ENCODE data around the gene ECHS1. TPM values are rescaled to one million over a fixed set of nuclear protein-coding genes. Genes with fewer than 3 reads are reported as not detected.
A peak's percentile ranks its signal among the peaks of the same experiment; 100 is the strongest.
"Not testable (repeated sequence)": the region's sequence is repeated elsewhere in the genome, so short reads cannot be mapped to it uniquely, and the experiment has no call there.

Gene ECHS1
- total and polyA plus RNA-seq, 4 experiments from 2014 or later: 29.7 to 117 (median 56.0) TPM

DNA sequence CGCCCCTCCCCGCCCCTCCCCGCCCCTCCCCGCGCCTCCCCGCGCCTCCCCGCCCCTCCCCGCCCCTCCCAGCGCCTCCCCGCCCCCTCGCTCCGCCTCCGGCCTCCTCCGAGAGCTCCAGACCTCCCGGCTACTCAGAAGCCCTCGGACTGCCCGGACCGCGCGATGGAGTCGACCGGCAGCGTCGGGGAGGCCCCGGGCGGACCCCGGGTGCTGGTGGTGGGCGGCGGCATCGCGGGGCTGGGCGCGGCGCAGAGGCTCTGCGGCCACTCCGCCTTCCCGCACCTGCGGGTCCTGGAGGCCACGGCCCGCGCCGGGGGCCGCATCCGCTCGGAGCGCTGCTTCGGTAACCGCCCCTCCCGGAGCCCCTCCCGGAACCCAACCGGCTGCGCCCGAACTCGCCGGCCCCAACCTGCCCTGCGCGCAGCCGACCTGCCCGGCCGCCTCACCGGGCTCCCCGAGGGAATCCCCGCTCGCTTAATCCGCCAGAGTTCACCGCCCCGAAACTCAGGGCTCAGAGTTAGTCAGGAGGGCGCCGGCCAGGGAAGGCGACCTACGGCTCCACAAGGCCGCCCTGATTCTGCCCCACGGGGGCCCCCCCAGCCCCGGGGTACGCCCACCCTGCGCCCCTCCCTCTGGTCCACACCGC lies 6.1 kb upstream of the ECHS1 start, which contains the start of gene PAOX:
Gene PAOX, plus strand, starts transcription at position 111 of the 649 bp plus-strand sequence. Its CDS starts 55 bp downstream, at position 166.
- H3K27me3 Mint-ChIP-seq: no peaks in the 10 kb centered on the region
- peaks cover 1 to 15% (median 5%) of the 10 kb centered on the region in 4 donors for H3K4me1 Mint-ChIP-seq
- peak within 1 kb of the TSS in 6 of 7 donors; percentile 68 to 85 (median 76) for H3K27ac Mint-ChIP-seq
- Histone ChIP-seq H3K9me3 (ENCODE audit: control insufficient read depth in 1 of 2, low read length in 2 of 2) (no peaks in the 10 kb centered on the region), H3K4me1 (ENCODE audit: insufficient read depth, low read length) (peaks cover 13% of the 10 kb centered on the region), H3K36me3 (ENCODE audit: insufficient read depth, low read length) (peaks cover 4% of the 10 kb centered on the region), H3K27me3 (ENCODE audit: insufficient read depth, low read length) (no peaks in the 10 kb centered on the region), H3K27ac (ENCODE audit: low read depth, low read length) (peak within 1 kb of the TSS; percentile 60), H3K4me3 (ENCODE audit: low read length in 2 of 2) (peak within 1 kb of the TSS; percentile 57 to 96)
- no peaks in the 10 kb centered on the region for H3K9me3 Mint-ChIP-seq
- intact Hi-C loops (cut with micrococcal nuclease): loop anchor here (1.0 kb wide), 1 partner anchor 10 kb away; no protein-coding TSS in a partner anchor
- peaks cover 0 to 1% of the 10 kb centered on the region in 2 donors for H3K36me3 Mint-ChIP-seq
- CTCF ChIA-PET (ENCODE audit: partially characterized antibody): interaction anchor here (1.8 kb wide), 1 partner anchor 50 kb away, joined by 7 read pairs; no protein-coding TSS in a partner anchor
- POLR2A ChIA-PET (ENCODE audit: partially characterized antibody): interaction anchor here (1.1 to 5.9 kb wide), 4 partner anchors 11 to 50 kb away, joined by 6 to 68 read pairs (median 6); partner anchors contain the start of gene CALY
- H3K4me3 Mint-ChIP-seq: peak within 1 kb of the TSS; percentile 86 to 91 (median 88)
- DNase-seq: peak; percentile 61 to 75 (median 65)

GRCh38 chr10:133378251-133379096 lies 5.3 kb upstream of the ECHS1 start:
- peak overlapping the region; percentile 86 to 91 (median 88) for H3K4me3 Mint-ChIP-seq
- Histone ChIP-seq H3K4me1 (ENCODE audit: insufficient read depth, low read length) (peaks cover 17% of the 10 kb centered on the region), H3K36me3 (ENCODE audit: insufficient read depth, low read length) (no peaks in the 10 kb centered on the region), H3K27me3 (ENCODE audit: insufficient read depth, low read length) (no peaks in the 10 kb centered on the region), H3K9me3 (ENCODE audit: control insufficient read depth in 1 of 2, low read length in 2 of 2) (no peaks in the 10 kb centered on the region), H3K27ac (ENCODE audit: low read depth, low read length) (peak overlapping the region; percentile 60), H3K4me3 (ENCODE audit: low read length in 2 of 2) (peak overlapping the region; percentile 57 to 96)
- intact Hi-C loops (cut with micrococcal nuclease): loop anchor here (1.0 kb wide), 3 partner anchors 11 to 49 kb away; partner anchors contain the start of gene MTG1
- H3K27ac Mint-ChIP-seq: peak overlapping the region in 6 of 7 donors; percentile 68 to 85 (median 76)
- ChIA-PET POLR2A (ENCODE audit: partially characterized antibody) (interaction anchor here (0.9 to 5.9 kb wide), 8 partner anchors 12 to 49 kb away, joined by 3 to 68 read pairs (median 6); partner anchors contain the start of genes CALY and FUOM), CTCF (ENCODE audit: partially characterized antibody) (interaction anchor here (1.0 to 1.3 kb wide), 3 partner anchors 12 to 20 kb away, joined by 3 to 5 read pairs (median 3); no protein-coding TSS in a partner anchor)
- peaks cover 4 to 20% (median 8%) of the 10 kb centered on the region in 4 donors for H3K4me1 Mint-ChIP-seq
- no peaks in the 10 kb centered on the region for H3K27me3 Mint-ChIP-seq
- H3K36me3 Mint-ChIP-seq: no peaks in the 10 kb centered on the region
- peak; percentile 57 to 68 (median 60) for DNase-seq
- H3K9me3 Mint-ChIP-seq: no peaks in the 10 kb centered on the region

- H3K27ac Mint-ChIP-seq: peak overlapping the region in 3 of 7 donors; percentile 37 to 85 (median 79)
- Histone ChIP-seq H3K4me3 (ENCODE audit: low read length in 2 of 2) (peak overlapping the region; percentile 57 to 96), H3K36me3 (ENCODE audit: insufficient read depth, low read length) (no peaks in the 10 kb centered on the region), H3K4me1 (ENCODE audit: insufficient read depth, low read length) (peaks cover 17% of the 10 kb centered on the region), H3K27ac (ENCODE audit: low read depth, low read length) (peak overlapping the region; percentile 60), H3K27me3 (ENCODE audit: insufficient read depth, low read length) (no peaks in the 10 kb centered on the region), H3K9me3 (ENCODE audit: control insufficient read depth in 1 of 2, low read length in 2 of 2) (no peaks in the 10 kb centered on the region)
- no peaks in the 10 kb centered on the region for H3K36me3 Mint-ChIP-seq
- peak overlapping the region; percentile 86 to 91 (median 88) for H3K4me3 Mint-ChIP-seq
- ChIA-PET POLR2A (ENCODE audit: partially characterized antibody) (interaction anchor here (0.9 to 5.9 kb wide), 9 partner anchors 12 to 48 kb away, joined by 3 to 68 read pairs (median 5); partner anchors contain the start of genes CALY and FUOM), CTCF (ENCODE audit: partially characterized antibody) (interaction anchor here (1.0 to 1.3 kb wide), 3 partner anchors 13 to 19 kb away, joined by 3 to 5 read pairs (median 3); no protein-coding TSS in a partner anchor)
- peaks cover 4 to 20% (median 8%) of the 10 kb centered on the region in 4 donors for H3K4me1 Mint-ChIP-seq
- DNase-seq: no peak
- intact Hi-C loops (cut with micrococcal nuclease): loop anchor here (1.0 kb wide), 2 partner anchors 16 to 49 kb away; partner anchors contain the start of gene MTG1
- no peaks in the 10 kb centered on the region for H3K27me3 Mint-ChIP-seq
- no peaks in the 10 kb centered on the region for H3K9me3 Mint-ChIP-seq
Observed at GRCh38 chr10:133377818-133378250, 4.7 kb upstream of the ECHS1 start.

DNA sequence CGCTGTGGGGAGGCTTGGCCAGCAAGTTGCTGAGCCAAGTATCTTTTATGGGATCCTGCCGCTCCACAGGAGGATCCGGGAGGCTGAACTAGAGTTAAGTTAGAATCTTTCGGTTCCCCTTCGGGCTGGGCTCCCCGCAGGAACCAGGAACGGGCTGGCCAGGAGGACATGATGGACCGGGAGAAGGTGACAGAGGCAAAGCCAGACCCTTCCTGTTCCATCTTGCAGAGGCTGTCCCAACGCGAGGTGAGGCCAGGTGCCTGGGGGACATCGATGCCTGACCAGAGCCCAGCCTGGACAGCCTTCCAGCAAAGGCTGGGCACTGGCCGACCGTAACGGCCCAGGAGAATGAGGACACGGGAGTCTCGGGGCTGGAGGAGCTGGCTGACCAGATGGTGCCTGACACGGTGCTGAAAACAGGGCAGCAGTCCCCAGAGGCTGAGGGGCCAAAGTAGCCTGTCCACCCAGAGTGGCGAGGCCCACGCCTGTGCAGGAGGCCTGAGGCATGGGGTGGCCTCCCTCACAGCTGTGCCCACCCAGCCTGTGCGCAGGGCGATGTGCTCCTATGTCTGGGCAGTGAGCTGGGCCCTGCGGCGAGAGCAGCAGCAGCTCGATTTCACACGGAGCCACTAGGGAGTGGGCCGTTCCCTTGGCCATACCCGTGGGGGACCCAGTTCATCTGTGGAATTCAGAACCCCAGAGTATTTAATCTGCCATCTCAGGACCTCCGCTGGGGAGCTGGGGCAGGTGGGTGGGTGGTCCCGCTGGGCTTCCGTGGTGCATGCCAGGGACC lies 4.1 kb upstream of the ECHS1 start:
- POLR2A ChIA-PET (ENCODE audit: partially characterized antibody): interaction anchor here (1.0 to 5.9 kb wide), 6 partner anchors 11 to 48 kb away, joined by 3 to 68 read pairs (median 4); partner anchors contain the start of gene FUOM

DNA sequence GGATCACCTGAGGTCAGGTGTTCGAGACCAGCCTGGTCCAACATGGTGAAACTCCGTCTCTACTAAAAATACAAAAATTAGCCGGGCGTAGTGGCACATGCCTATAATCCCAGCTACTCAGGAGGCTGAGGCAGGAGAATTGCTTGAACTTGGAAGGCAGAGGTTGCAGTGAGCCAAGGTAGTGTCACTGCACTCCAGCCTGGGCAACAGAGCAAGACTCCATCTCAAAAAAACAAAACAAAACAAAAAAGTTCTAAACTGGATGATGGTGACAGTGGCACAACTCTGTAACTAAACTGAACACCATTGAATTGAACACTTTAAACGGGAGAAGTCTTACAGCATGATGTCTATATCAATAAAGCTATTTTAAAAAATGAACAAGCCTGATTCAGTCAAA lies 3.0 kb upstream of the ECHS1 start:
- POLR2A ChIA-PET (ENCODE audit: partially characterized antibody): interaction anchor here (1.6 to 5.9 kb wide), 2 partner anchors 10 to 14 kb away, joined by 4 to 68 read pairs; no protein-coding TSS in a partner anchor
- DNase-seq; H3K9me3 Mint-ChIP-seq; H3K27ac ChIP-seq (ENCODE audit: low read depth, low read length); H3K27me3 Mint-ChIP-seq; H3K4me3 ChIP-seq (ENCODE audit: low read length in 2 of 2); H3K36me3 Mint-ChIP-seq; H3K9me3 ChIP-seq (ENCODE audit: control insufficient read depth in 1 of 2, low read length in 2 of 2); H3K27me3 ChIP-seq (ENCODE audit: insufficient read depth, low read length); intact Hi-C loops (cut with micrococcal nuclease); H3K36me3 ChIP-seq (ENCODE audit: insufficient read depth, low read length): not testable (repeated sequence)
- H3K4me1 Mint-ChIP-seq: peaks cover 2 to 24% (median 12%) of the 10 kb centered on the region in 4 donors
- peak overlapping the region in 1 of 7 donors; percentile 75 for H3K27ac Mint-ChIP-seq
- H3K4me3 Mint-ChIP-seq: peak overlapping the region in 5 of 8 donors; percentile 29 to 75 (median 67)
- CTCF ChIA-PET (ENCODE audit: partially characterized antibody): interaction anchor here (1.4 kb wide), 1 partner anchor 14 kb away, joined by 6 read pairs; no protein-coding TSS in a partner anchor
- peaks cover 24% of the 10 kb centered on the region for H3K4me1 ChIP-seq (ENCODE audit: insufficient read depth, low read length)

More for the DNA sequence above, 4.1 kb upstream of the ECHS1 start:
- H3K9me3 ChIP-seq (ENCODE audit: control insufficient read depth in 1 of 2, low read length in 2 of 2): no peaks in the 10 kb centered on the region
- H3K27me3 Mint-ChIP-seq: no peaks in the 10 kb centered on the region
- peak overlapping the region in 6 of 8 donors; percentile 38 to 86 (median 62) for H3K4me3 Mint-ChIP-seq
- H3K4me3 ChIP-seq (ENCODE audit: low read length in 2 of 2): peak overlapping the region in 1 of 2 donors; percentile 96
- no peak for DNase-seq
- CTCF ChIA-PET (ENCODE audit: partially characterized antibody): interaction anchor here (1.1 to 1.4 kb wide), 3 partner anchors 12 to 18 kb away, joined by 3 to 6 read pairs (median 3); no protein-coding TSS in a partner anchor
- H3K27ac Mint-ChIP-seq: peak overlapping the region in 3 of 7 donors; percentile 4 to 75 (median 37)
- H3K36me3 Mint-ChIP-seq: no peaks in the 10 kb centered on the region
- intact Hi-C loops (cut with micrococcal nuclease): no loop called here
- no peaks in the 10 kb centered on the region for H3K9me3 Mint-ChIP-seq
- no peaks in the 10 kb centered on the region for H3K36me3 ChIP-seq (ENCODE audit: insufficient read depth, low read length)
- no peaks in the 10 kb centered on the region for H3K27me3 ChIP-seq (ENCODE audit: insufficient read depth, low read length)
- H3K27ac ChIP-seq (ENCODE audit: low read depth, low read length): no peak overlapping the region
- peaks cover 20% of the 10 kb centered on the region for H3K4me1 ChIP-seq (ENCODE audit: insufficient read depth, low read length)
- H3K4me1 Mint-ChIP-seq: peaks cover 4 to 20% (median 8%) of the 10 kb centered on the region in 4 donors

All from CD4-positive, alpha-beta memory T cell (primary cell).